HG03135 (cell line): ENCODE results near the gene PGA4.
"Not testable (repeated sequence)": the region's sequence is repeated elsewhere in the genome, so short reads cannot be mapped to it uniquely, and the experiment has no call there.

Source experiments
- ATAC-seq: cut with Tn5 transposase; IDR thresholded peaks from one replicate; pipeline ENCODE4 v1.9.1; 2021; ENCODE audit warnings: mild to moderate bottlenecking, moderate library complexity; ENCODE audit not compliant: unreplicated experiment

PGA4 gene

DNA sequence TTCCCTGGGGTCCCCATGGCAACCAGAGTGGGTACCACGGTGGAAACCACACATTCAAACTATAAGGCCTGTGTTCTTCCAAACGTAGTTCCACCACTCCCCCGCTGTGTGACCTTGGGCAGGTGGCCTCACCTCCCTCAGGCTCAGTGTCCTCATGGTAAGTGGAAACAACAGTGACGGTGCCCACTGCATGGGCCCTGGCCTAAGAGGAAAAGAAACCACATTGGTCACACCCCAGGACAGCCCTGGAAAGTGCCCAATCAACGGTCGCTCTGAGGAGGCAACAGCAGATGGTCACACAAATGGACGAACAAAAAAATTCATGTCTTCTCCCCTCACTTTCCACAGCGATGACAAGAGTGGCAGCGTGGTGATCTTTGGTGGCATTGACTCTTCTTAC is 25.9 kb downstream of the PGA4 start:
- ATAC-seq: not testable (repeated sequence)

DNA sequence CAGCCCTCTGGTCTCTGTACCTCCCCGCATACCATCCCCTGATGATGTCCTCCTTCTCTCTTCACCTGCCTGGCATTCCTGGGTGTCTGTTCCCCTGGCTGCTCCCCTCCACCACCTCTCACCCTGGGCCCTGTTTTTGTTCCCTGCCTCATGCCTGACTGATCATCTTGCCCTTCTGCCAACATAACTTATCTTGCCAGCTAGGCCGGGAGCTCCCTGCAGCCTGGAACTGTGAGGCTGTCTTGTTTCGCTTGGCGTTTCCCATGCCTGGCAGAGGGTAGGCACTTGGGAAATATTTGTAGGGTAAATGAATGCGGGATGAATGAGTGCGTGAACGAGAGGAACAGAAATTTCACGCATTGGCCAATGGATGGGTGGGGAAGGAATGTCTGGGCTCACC is 27.1 kb downstream of the PGA4 start:
- not testable (repeated sequence) for ATAC-seq

DNA sequence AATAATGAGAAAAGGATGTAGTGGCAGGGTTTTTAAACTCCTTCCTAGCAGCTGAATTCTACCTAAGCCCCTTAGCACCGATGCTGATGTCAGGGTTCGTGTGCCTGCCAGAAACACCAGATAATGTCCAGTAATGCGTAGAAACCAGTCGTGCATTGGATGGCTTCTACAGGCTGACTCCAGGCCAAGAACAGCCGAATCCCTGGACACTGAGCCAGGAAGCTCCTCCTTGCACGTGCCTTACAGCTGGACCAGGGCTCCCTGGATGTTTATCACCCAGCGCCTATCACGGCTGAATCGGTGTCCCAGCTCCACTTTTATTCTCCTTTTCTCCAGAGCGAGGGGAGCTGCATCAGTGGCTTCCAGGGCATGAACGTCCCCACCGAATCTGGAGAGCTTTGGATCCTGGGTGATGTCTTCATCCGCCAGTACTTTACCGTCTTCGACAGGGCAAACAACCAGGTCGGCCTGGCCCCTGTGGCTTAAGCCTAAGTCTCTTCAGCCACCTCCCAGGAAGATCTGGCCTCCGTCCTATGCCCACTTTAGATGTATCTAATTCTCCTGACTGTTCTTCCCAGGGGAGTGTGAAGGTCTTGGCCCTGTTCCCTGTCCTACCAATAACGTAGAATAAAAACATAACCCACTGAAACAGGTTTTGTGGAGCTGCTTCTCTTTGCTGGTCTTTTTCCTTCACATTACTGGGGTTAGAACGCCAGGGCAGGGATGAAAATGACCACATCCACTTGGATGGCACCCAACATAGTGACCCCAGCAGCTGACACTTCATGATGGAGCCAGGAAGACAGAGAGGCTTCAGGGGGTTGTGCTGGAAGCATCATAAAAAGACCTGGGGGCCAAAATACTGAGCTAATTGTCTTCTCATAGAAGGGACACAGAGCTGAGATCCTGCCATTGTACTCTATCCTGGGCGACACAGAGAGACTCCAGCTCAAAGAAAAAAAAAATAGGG is 28.9 kb downstream of the PGA4 start:
- ATAC-seq: not testable (repeated sequence)

DNA sequence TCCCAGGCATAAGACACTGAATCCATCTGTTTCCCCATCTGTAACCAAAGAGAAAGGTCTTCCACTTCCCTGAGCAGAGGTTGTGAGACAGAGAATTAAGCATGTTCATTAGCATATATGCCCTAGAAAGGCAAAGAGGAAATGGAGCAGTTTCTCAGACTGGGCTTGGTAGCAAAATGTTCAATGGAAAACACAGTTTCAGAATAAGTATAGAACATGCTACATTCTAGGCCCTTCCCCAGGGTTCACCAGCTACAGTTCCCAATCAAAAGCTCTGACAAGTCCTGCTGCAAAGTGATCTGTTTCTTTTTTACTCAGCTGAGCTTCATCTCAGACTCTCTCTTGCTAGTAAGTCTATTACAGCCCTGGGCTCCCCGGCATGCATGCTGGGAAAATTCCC is 30.2 kb downstream of the PGA4 start:
- not testable (repeated sequence) for ATAC-seq

DNA sequence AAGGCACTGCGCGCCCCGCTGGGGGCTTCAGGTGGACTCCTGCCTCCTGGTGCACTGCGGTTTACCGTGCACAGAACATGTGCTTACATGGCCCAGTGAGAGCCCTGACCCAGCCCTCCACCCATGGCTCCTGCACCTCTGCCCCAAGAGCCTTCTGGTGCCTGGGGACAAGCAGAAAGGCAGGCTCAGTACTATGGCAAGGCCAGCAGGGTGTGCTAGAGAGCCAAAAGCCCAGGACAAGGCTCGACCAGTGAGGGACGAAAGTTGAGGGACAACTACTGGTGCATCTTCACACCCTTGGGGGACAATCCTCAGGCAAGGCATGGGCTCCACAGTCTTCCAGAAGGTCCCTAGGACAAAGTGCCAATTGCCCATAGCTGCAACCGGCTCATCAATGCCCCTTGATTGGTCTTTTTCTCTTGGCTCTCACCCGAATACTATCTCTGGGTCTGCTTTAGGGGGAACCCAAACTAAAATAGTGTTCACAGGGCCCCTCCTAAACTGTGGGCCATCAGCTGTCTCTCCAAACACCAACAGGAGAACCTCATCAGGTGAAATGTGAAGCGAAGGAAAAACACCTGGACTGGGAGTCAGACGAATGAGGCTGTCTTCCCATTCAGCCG is 32.4 kb downstream of the PGA4 start:
- peak; percentile 70 for ATAC-seq

GRCh38 chr11:61256710-61257482 is 34.7 kb downstream of the PGA4 start:
- ATAC-seq: no peak

DNA sequence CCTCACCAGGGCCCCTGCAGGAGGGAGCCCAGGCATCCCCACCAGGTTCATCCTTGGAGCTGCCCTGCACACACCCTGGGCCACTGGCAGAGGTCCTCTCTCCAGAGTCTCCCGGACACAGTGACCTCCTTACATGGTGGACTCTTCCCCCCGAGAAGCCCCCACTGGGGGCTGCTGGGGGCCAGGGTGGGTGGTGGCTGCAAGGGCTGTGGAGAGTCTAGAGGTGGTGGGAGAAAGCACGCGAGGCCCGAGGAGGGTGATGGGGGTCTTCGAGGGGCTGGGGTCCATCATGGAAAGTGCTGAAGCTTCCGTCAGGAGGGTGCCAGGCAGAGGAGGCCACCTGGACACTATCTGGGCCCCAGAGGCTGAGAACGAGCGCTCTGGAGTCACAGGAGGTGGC is 36.4 kb downstream of the PGA4 start:
- ATAC-seq: no peak

- ATAC-seq: no peak
These were observed 37.2 kb downstream of the PGA4 start for GRCh38 chr11:61259363-61259762.

GRCh38 chr11:61264371-61264770 is 42.2 kb downstream of the PGA4 start:
- no peak for ATAC-seq

DNA sequence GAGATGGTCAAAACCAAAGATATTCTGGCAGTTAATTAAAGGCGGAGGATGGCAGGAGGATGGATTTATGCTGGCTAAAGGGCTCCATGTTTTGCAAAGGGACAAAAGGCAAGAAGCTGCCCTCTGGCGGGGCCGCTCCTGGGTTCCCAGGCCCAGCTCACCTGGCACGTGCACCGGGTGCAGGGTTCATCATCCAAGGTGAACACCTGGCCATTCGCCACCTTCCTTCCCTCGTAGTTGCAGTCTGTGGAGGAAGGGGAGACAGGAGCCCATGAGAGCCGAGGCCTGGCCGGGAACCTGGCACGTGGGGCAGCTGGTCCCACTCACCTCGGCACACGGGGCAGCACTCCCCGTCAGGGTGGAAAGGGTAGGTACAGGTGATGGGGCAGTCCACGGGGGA is 42.6 kb downstream of the PGA4 start:
- no peak for ATAC-seq

DNA sequence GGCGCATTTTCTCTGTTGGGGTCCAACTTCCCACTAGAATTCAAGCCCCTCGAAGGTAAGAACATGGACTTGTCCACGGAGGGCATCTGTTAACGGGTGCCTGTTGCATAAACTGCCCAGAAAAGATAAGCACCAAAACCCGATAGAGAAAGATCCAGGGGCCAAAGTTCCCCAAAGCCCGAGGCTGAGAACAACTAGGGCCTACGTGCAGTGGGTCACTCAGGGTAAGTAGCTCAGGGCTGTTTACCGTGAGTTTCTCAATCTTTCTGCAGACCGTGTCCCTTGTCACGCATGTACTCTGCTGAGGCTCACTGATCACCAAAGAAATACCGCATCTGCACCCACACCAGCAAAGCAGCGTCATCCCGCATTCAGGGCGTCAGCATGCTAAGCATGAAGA is 43.2 kb downstream of the PGA4 start:
- no peak for ATAC-seq

GRCh38 chr11:61266602-61267001 is 44.5 kb downstream of the PGA4 start:
- ATAC-seq: no peak

DNA sequence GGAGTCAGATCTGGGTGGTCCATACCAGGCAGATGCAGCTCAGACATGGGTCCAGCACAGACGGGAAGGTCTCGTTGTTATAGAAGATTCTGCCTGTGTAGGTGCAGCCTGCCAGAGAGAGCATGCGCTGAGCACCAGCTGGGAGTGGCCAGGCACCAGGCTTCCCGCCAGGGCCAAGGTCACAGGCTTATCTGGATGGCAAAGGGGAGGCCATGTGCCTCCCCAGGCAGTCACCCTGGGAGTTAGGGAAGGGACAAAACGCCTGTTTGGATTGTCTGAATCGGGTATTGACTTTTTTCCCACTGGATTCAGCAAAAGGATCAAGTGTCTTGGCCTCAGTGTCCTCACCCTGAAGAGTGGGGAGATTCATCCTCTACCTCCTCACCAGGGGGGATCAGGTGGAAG is 45.3 kb downstream of the PGA4 start:
- no peak for ATAC-seq

GRCh38 chr11:61268588-61269250 is 46.6 kb downstream of the PGA4 start:
- ATAC-seq: no peak

DNA sequence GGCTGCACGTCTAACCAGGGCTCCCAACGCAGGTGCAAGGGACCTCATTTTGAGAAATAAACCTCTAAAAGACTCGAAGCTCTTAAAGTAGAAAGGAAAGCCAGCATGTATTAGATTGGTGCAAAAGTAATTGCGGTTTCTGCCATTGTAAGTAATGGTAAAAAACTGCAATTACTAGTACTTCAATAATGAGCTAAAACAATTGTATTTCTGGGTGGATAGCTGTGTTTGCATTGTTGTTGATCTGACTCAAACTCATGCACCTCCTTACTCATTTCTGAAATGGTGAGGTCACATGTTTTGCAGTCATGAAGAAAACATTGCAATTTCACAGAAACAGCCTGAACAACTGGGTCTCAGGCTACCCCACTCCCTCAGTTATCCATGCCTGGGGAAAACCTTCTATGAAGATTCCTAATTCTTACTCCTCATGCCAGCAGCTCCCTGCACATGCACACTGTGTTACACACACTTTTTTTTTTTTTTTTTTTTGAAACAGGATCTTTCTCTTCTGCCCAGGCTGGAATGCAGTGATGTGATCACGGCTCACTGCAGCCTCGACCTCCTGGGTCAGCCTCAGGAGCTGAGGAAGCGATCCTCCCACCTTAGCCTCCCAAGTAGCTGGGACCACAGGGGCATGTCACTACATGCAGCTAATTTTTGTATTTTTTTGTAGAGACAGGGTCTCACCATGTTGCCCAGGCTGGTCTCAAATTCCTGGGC is 48.4 kb downstream of the PGA4 start:
- no peak for ATAC-seq

DNA sequence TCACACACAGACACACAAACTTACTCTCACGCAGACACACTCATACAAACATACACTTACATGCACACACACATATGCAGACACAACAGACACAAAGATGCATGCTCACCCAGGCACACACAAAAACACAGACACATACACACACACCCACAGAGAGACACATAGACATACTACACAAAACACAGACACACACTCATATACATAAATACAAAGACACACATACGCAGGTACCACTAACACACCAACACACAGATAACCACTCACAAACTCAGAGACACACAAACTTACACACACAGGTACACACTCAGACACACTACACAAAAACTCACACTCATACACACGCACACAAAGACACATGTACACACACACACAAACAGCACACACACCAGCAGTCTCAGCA is 50.6 kb downstream of the PGA4 start:
- ATAC-seq: no peak

DNA sequence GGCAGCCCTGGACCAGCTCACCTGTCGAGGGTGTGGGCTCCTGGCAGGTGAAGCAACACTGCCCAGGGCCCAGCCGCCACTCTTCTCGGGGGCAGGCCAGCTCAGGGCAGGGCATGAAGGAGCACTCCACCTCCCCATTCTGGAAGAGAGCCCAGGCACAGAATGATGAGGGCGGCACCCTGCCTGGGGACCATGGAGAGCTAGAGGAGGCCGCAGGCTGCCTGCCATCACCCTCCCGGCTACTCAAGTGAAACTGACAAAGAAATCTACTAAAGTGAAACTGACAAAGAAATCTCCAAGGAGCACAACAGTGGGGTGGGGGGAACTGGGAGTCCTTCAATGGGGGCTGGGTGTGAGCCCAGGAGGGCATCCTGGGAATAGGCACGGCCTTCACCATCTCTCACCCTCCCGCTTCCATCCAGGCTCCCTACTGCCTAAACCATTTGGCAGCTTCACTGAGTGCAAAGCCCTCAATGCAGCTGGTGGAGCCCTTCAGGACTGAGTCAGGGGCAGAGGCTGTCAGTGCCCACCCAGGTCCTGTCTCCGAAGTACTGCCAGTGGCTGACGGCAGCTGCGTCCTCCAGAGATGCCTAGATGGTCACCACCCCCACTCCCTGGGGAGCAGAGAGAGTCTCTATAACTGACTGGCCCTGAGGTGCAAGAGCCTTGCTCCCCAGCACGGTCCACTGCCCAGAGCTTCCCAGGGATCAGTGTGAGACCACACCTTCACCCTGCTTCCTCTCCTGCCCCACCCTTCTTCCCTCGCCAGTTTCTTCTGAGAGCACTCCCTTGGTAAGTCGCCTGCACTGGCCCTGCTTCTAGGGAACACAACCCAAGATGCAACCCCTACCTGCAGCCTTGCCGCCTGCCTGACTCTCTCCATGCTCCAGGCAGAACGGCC is 51.3 kb downstream of the PGA4 start:
- no peak for ATAC-seq

DNA sequence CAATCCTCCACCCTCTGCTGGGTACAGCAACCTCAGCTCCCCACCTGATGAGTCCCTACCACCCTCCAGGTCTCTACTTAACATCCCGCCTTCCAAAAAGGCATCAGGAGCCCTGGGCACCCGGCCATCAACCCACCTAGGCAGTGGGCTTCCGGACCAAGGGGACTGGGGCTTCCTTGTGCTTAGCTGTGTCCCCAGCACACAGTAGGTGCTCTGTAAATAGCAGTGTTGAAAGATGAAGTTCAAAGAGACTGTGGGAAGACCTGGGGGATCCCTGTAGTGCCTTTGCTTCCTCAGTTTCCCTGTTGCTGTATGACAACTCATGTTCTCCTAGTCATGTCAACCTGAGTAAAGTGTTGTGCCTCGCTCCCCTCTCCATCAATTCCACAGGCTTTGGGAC is 51.9 kb downstream of the PGA4 start:
- no peak for ATAC-seq

GRCh38 chr11:61275191-61275590 is 53.0 kb downstream of the PGA4 start:
- no peak for ATAC-seq
